ENCODE measurements around the gene LAD1.

LAD1 gene

GRCh38 chr1:201418461-201418860 is 19.3 kb upstream of the LAD1 start:
- no peak for FAIRE-seq

DNA sequence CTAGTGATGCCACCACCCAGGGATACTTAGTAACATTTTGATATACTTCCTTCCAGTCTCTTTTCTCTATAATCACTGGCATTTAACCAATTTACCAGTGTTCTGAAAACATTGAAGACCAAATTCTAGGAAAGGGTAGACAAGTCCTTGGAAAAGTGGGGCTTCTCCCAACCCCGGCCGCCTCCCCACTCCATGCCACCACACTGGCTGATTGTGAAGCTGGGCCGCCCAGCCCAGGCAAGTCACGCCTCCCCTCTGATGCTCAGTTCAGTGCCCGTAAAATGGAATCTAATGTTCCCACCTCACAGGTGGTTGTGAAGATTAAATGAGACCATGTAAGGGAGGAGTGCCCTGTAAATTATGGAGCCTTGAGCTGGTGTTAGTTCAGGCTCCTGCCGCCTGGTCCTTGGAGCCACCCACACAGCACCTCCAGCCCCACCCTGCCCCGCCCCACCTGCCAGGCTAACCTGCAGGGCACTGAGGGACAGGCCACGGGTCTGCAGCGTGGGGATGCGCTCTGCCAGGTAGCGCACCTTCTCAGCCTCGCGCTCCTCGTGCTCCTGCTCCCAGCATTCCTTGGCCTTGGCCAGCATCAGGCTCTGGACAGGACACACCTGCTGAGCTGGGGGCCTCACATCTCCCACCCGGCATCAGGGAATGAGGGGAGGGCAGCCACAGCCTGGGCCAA is 15.1 kb upstream of the LAD1 start:
- no peak for FAIRE-seq

DNA sequence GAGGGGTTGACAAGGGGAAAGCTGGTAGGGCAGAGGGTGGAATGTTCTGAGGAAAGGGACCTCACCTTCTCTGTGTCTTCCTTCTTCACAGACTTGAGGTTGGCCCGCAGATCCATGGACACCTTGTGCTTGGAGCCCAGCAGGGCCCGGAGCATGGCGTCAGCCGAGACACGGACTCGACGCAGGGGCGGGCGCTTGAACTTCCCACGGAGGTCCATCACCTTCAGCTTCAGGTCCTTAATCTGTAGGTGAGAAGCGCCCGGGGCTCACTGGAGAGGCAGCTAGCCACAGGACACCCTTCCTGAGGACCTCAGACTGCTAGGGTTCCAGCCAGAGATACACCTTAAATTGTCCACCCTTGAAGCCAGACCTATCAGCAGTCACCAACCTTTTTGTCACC is 12.2 kb upstream of the LAD1 start:
- no peak for FAIRE-seq

- FAIRE-seq: no peak
Observed at GRCh38 chr1:201409440-201409839, 10.3 kb upstream of the LAD1 start.

DNA sequence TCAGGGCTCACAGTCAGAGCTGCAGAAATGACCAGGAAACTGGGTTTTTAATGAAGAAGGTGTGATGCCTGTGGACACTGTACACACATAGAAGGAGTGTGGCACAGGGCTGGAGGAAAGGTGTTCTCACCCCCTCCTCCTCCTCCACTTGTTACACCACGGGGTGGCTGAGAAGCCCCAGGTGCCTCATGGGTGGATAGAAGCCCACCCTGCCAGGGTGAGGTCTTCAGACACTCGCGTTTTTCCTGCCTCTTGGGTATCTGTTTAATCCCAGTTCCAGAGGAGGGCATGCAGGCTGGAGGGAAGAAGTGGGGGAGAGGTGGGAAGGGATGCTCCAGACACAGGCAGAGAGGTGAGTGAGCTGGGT is 9.7 kb upstream of the LAD1 start:
- FAIRE-seq: no peak

DNA sequence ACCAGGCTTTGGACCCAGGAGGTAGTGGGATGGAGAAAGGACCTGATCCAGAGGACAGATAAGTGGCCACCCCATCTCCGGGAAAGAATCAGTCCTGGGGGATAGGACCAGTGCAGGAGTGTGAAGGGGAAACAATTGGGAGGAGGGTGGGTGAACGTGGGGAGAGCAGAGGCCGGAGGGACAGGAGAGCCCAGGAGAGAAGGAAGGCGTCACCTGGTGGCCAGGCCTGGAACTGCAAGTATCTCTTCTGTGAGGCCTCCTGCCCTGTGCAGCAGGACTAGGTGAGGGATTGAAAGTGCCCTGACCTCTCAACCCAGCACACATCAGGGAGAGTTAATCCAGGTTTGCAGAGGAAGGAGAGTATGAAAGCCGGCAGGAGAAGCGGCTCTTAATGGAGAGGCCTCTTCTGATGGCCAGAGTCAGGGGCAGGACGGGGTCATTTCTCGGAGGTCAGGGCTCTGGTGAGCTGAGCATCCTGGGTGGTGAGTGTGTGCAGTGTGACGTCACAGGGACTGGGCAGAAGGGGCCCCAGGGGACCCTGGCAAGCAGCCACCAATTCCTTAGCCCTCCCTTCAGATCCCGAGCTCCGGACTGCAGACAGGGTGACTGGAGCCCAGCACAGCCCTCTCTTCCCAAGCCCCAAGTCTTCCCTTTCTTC is 9.2 kb upstream of the LAD1 start:
- no peak for FAIRE-seq

- no peak for FAIRE-seq
Observed at GRCh38 chr1:201406831-201407406, 7.8 kb upstream of the LAD1 start.

DNA sequence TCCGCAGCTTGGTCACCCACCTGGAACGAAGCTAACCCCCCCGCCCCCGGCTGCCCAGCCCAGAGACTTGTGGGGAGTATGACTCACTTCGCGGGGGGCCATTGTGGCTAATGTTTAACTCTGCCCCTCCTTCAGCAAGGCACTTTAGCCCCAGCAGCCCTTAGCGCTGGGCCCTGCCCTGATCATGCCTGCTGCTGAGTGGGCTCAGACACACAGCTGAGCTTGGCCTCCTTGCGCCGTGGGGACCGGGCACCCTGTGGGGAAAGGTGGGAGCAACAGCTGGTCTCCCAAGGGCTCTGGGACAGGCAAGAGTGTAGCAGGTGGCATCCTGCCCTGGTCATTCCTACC is 6.3 kb upstream of the LAD1 start:
- FAIRE-seq: no peak

DNA sequence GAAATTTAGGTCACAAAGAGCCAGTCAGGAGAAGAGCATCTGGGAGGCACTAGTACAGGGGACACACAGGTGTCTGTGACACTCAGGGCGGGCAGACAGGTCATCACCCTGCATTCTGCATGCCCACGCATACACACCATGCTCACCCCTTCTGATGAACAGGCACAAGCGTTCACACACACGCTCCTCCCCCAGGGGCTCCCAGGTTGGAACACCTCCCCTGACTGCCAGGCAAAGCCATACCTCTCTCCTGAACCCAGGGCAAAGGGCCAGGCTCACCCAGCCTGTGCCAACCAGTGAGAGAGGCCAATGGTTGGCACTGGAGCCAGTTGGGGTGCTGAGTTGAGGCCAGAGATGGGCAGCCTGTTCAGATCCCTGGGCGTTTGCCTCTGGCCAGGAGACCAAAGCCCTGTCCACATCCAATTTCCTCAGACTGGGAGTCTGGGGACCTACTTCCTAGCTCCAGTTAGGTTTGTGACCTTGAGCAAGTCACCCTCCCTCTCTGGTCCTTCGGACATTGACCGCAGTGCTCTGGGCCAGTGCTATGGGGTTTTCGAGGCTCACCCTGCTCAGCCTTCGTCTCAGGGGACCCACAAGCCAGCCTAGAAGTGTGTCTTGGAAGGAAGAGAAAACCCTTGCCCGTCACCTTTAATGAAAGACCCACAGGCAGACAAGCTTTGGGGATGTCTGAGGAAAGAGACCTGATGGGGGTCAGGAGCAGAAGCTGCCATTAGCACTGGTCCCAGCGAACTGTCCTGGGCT is 5.8 kb upstream of the LAD1 start:
- FAIRE-seq: no peak

- no peak for FAIRE-seq
Observed at GRCh38 chr1:201404055-201404454, 4.9 kb upstream of the LAD1 start.

DNA sequence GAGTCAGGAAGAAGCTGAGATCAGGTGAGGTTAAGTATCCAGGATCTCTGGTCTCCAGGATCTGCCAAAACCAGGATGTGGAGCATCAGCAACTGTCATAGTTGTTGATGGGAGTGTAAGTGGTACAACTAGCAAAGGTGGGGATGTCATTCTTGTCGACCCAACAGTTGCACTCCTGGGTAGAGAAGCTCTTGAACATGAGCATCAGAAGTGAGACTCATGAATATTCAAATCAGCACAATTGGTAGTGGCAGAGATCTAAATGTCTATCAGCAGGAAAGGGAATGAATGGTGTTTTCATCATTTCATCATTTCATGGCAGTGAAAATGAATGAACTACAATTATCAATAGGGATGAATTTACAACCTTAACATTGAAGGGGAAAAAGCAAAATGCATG is 4.2 kb upstream of the LAD1 start:
- FAIRE-seq: no peak

- no peak for FAIRE-seq
Observed at GRCh38 chr1:201401700-201402099, 2.6 kb upstream of the LAD1 start.

GRCh38 chr1:201400852-201401230 is 1.7 kb upstream of the LAD1 start:
- no peak for FAIRE-seq

- FAIRE-seq: no peak
Observed at GRCh38 chr1:201400212-201400851, 1.2 kb upstream of the LAD1 start.

DNA sequence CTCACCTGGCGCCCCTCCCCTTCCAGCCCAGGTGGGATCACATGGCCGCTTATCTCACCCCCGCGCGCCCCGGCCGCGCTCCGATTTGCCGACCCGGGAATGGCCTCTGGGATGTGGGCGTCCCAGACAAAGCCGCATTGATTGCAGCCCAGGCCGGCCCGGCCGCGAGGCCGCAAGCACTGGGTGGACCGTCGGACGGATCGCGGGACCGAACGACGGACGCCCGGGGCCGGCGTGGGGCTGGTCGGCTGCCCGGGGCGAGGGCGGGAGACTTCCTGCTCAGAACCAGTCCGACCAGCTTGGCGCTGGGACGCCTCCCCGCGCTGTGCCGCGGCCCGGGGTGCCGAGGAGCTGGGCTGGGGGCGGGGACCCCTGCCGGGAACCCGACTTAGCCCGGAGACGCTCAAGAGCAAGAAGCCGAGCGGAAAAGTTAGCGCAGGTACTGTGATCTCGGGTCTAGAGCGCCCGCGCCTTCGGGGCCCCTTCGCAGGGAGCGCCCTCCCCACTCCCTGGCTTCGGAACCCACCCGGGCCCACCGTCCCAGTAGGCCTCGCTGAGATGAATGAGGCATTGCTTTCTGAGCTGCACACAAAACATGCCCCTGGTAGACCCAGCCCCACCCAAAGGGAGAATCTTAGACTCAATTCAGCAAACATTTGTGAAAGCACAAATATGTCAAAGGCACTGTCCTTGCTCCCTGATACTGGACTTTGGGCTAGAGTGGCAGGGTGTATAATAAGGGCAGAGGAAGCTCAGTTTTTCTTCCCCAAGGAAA is 415 bp upstream of the LAD1 start:
- FAIRE-seq: no peak

- FAIRE-seq: no peak
Observed at GRCh38 chr1:201397675-201398074, 1.4 kb downstream of the LAD1 start.

DNA sequence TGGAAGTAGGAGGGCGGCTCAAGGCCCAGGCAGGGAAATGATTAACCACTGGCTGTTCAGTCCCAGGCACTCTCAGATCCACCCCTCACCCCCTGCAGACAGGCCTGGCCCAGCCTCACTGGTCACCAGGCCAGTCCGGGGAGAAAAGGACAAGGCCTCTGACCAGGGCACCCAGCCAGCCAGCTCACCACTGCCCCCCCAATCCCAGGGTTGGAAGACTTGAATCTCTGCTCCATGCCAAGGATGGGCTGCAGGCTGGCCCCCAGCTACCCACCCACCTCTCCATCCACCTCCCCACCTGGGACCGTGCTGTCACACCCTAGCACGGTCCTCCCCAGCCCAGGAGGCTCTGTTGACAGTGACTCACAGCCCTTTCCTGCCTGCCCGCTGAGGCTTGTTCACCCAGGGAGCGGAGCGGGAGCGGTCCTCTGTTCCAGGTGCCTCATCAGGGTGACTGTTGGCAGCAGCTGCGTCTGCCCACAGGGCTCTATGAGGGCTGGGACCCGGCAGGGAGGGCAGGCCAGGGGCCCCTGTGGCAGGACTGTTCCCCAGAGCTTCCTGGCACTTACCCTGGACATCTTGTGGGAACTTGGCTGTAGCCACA is 2.2 kb downstream of the LAD1 start:
- FAIRE-seq: no peak

DNA sequence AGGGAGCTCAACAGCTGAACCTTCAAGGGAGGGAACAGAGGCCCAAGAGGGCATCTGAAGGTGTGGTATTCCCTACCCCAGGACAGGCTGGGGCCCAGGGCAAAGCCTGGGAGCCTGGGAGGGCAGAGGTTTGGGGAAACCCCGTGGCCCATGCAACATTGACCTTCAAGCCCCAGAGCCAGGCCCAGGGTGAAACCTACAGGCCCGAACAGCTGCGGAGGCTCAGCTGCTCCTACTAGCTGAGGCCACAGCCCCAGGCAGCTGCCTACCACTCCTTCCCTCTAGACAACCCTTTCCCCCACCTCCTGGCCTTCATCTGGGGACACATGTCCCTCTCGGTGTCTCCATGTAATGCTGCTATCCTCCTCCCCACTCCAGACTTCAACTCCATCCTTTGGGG is 3.2 kb downstream of the LAD1 start:
- no peak for FAIRE-seq

- no peak for FAIRE-seq
Observed at GRCh38 chr1:201394591-201394990, 4.5 kb downstream of the LAD1 start.

- no peak for FAIRE-seq
Observed at GRCh38 chr1:201393076-201393475, 6.0 kb downstream of the LAD1 start.

DNA sequence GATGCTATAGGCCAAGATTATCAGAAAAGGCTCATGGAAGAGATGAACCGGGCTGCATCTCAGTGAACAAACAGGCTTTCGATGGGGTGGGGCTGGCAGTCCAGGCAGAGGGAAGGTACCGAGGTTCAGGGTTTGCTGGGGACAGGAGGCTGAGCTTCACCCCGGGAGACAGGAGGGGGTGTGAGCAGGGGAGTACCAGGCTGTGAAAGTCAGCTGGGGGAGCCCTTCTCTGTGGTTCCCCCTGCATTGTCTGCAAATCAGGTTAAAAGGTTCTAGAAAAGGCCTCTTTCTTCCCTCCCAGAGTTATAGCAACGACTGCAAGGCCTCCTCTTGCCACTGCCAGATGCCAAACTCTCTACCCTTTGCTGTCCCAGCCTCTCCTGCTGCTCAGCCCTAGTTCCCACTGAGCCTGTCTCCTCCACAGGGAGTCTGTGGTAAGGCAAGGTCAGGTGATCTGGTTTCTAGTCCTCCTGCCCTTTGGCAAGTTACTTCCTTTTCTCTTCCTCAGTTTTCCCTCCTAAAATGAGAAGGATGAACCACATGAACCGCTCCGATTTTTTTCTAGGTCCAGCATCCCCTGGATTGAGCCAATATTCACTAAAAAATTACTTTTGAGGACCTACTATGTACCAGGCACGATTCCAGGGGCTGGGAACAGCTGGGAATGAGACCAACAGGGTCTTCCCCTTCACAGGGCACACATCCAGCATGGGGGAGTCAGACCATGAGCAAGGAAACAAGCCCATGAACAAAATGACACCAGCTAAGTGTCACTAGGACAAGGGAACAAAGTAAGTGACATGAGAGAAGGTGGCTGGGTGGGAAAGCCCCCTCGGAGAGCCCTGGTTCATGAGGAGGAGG is 7.2 kb downstream of the LAD1 start:
- no peak for FAIRE-seq
